Endothelial cell of umbilical vein (primary cell): ENCODE measurements around the gene HK3.

ENCODE experiments used
- EZH2 ChIP-seq: IDR thresholded peaks from 2 replicates; pipeline ENCODE4 v1.6.1; 2012; ENCODE audit warnings: borderline replicate concordance, low read depth, mild to moderate bottlenecking, moderate library complexity, low read length, inconsistent platforms; ENCODE audit not compliant: severe bottlenecking
- FOS ChIP-seq: IDR thresholded peaks from 2 replicates; pipeline ENCODE4 v1.6.1; 2011; ENCODE audit warnings: mild to moderate bottlenecking, low read length, moderate library complexity, borderline replicate concordance; ENCODE audit not compliant: insufficient read depth
- GATA2 ChIP-seq: IDR thresholded peaks from 2 replicates; pipeline ENCODE4 v1.7.0; 2011; ENCODE audit warnings: low read depth, mild to moderate bottlenecking, moderate library complexity, mixed read lengths, low read length; ENCODE audit not compliant: insufficient read length, insufficient read depth
- MAX ChIP-seq: IDR thresholded peaks from 2 replicates; pipeline ENCODE4 v1.6.1; 2011; ENCODE audit not compliant: insufficient read depth, insufficient read length
- POLR2A ChIP-seq: IDR thresholded peaks from 2 replicates; pipeline ENCODE4 v1.6.1; 2012; ENCODE audit warnings: low read depth, mild to moderate bottlenecking, control low read depth, low read length
- TF ChIP-seq, protein P1 (sequence below), 2 donors: IDR thresholded peaks; 1 replicate in 1 of 2; 2 replicates in 1 of 2; pipeline ENCODE4 v1.5.1; 2011; ENCODE audit warnings: low read length in 2 of 2, mild to moderate bottlenecking in 2 of 2, moderate library complexity in 2 of 2, control low read depth in 1 of 2, inconsistent platforms in 1 of 2, low read depth in 1 of 2; ENCODE audit not compliant: insufficient read depth in 1 of 2; ENCODE audit errors: extremely low read depth in 1 of 2

DNA sequence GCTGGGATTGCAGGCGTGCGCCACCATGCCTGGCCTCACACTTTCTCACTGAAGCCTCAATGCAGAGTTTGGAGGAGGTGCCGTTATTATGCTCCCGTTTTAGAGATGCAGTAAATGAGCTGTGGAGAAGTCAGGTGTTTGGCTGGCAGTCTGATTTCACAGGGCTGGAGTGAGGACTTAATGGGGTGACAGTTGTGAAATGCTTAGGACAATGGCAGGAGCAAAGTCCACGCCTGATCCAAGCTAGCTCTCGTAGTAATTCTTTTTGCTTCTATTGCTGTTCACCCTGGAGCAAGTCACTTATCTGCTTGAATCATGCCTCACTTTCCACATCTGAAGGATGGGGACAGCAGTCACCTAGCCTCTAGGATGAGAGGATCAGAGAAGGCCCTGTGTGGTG, 67.0 kb downstream of the HK3 start:
- TF ChIP-seq EZH2 (no peak), FOS (no peak), GATA2 (no peak), POLR2A (no peak), MAX (no peak)
- TF ChIP-seq, protein P1, sequence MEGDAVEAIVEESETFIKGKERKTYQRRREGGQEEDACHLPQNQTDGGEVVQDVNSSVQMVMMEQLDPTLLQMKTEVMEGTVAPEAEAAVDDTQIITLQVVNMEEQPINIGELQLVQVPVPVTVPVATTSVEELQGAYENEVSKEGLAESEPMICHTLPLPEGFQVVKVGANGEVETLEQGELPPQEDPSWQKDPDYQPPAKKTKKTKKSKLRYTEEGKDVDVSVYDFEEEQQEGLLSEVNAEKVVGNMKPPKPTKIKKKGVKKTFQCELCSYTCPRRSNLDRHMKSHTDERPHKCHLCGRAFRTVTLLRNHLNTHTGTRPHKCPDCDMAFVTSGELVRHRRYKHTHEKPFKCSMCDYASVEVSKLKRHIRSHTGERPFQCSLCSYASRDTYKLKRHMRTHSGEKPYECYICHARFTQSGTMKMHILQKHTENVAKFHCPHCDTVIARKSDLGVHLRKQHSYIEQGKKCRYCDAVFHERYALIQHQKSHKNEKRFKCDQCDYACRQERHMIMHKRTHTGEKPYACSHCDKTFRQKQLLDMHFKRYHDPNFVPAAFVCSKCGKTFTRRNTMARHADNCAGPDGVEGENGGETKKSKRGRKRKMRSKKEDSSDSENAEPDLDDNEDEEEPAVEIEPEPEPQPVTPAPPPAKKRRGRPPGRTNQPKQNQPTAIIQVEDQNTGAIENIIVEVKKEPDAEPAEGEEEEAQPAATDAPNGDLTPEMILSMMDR (IDR thresholded peaks at IDR 0.05; ENCODE audit: extremely low read depth in 1 of 2, insufficient read depth in 1 of 2, low read depth in 1 of 2, low read length in 2 of 2): no peak
